HepG2 (cell line): ENCODE results near the gene ATP4B. TPM values are rescaled to one million over a fixed set of nuclear protein-coding genes. Genes with fewer than 3 reads are reported as not detected.

Experiments
- ATAC-seq: fragments of 200-7000 bp; cut with Tn5 transposase; 3 replicates; pipeline ENCODE4 v1.9.1; 2020; ENCODE audit warnings: mild to moderate bottlenecking, moderate library complexity
- BruUV-seq: library from RNA; stranded (reverse); fragments of 400-500 nt; replicated peaks from 2 replicates; lab custom pipeline; 2021; lab: Mats Ljungman, UMichigan
- CTCF ChIA-PET: fragments of 300-600 bp; formaldehyde crosslinking; extraction: SDS; loops from one replicate; lab custom pipeline; 2021; ENCODE audit warnings: low total read pairs, inconsistent platforms, low intra/inter-chr PET ratio; lab: Yijun Ruan, JAX
- POLR2A ChIA-PET: fragments of 350-600 bp; sonication (Branson Sonifier 250); formaldehyde crosslinking; loops from one replicate; lab custom pipeline; 2020; ENCODE audit warnings: antibody characterized with exemption, inconsistent platforms; lab: Yijun Ruan, JAX
- DNase-seq: peaks from one replicate; pipeline ENCODE4 v3.0.0-alpha.2; 2015; ENCODE audit warnings: low spot score
- FAIRE-seq: peaks from 3 replicates; lab custom pipeline; 2011; peaks lifted over from hg19 to GRCh38; lab: Jason Lieb, UNC
- H2AFZ ChIP-seq: one replicate; pipeline ENCODE4 v1.6.1; 2011; ENCODE audit warnings: low read length, inconsistent platforms
- H3K27ac ChIP-seq: fragments of 300-600 bp; 3 replicates; pipeline ENCODE4 v1.8.0; 2011; ENCODE audit warnings: mixed run types, mild to moderate bottlenecking, mixed read lengths, low read length, inconsistent platforms; ENCODE audit not compliant: insufficient read depth; ENCODE audit errors: extremely low read length
- H3K27me3 ChIP-seq, 2 experiments: fragments of 200-600 bp in 1 of 2; 2 replicates in 1 of 2; 3 replicates in 1 of 2; pipeline versions ENCODE4 v1.6.0 to v1.8.0; 2011; ENCODE audit warnings: low read length in 2 of 2, mild to moderate bottlenecking in 2 of 2, moderate library complexity in 2 of 2, inconsistent platforms in 1 of 2; ENCODE audit not compliant: insufficient read depth in 2 of 2, control insufficient read depth in 1 of 2
- H3K36me3 ChIP-seq, 2 experiments: fragments of 200-600 bp in 1 of 2; replicated peaks in 1 of 2; 2 replicates in 1 of 2; 3 replicates in 1 of 2; pipeline versions ENCODE4 v1.5.1 to v1.8.0; 2011; ENCODE audit warnings: low read length in 2 of 2, inconsistent platforms in 1 of 2; ENCODE audit not compliant: insufficient read depth in 2 of 2, control insufficient read depth in 1 of 2
- H3K4me1 ChIP-seq: 2 replicates; pipeline ENCODE4 v1.5.1; 2012; ENCODE audit warnings: low read length, inconsistent platforms; ENCODE audit not compliant: insufficient read depth
- H3K4me2 ChIP-seq: 2 replicates; pipeline ENCODE4 v1.6.0; 2011; ENCODE audit warnings: low read depth, low read length, inconsistent platforms
- H3K4me3 ChIP-seq, 3 experiments: fragments of 200-600 bp in 1 of 3; sonication (generic), shearing (Covaris generic) in 1 of 3; replicated peaks in 1 of 3; 2 replicates each; pipeline ENCODE4 v1.5.1; 2011 to 2016; ENCODE audit warnings: low read length in 3 of 3, inconsistent platforms in 2 of 3, low read depth in 2 of 3, mild to moderate bottlenecking in 2 of 3, control low read depth in 1 of 3, mixed read lengths in 1 of 3; ENCODE audit not compliant: insufficient read depth in 1 of 3
- H3K79me2 ChIP-seq: one replicate; pipeline ENCODE4 v1.6.1; 2011; ENCODE audit warnings: low read length, inconsistent platforms; ENCODE audit not compliant: insufficient read depth
- H3K9ac ChIP-seq: 2 replicates; pipeline ENCODE4 v1.6.0; 2011; ENCODE audit warnings: mild to moderate bottlenecking, low read depth, low read length, inconsistent platforms; ENCODE audit not compliant: insufficient read depth
- H3K9me3 ChIP-seq: 2 replicates; pipeline ENCODE4 v1.5.1; 2012; ENCODE audit warnings: mild to moderate bottlenecking, low read length
- H4K20me1 ChIP-seq: 2 replicates; pipeline ENCODE4 v1.6.0; 2011; ENCODE audit warnings: inconsistent platforms, mild to moderate bottlenecking, low read length, moderate library complexity; ENCODE audit not compliant: insufficient read depth
- ATF7-NPFF ChIP-seq: sonication (generic); formaldehyde crosslinking; IDR thresholded peaks from 2 replicates; pipeline ENCODE4 v1.8.1; 2023; ENCODE audit warnings: mild to moderate bottlenecking, low read depth, missing genetic modification reagents, moderate library complexity
- ATRX ChIP-seq: sonication (generic); formaldehyde crosslinking; IDR thresholded peaks from 2 replicates; pipeline ENCODE4 v1.4.0; 2020; ENCODE audit warnings: missing genetic modification reagents, borderline replicate concordance
- CHD4 ChIP-seq: fragments of 200-600 bp; sonication (generic); IDR thresholded peaks from 2 replicates; pipeline ENCODE4 v1.7.0; 2017; ENCODE audit warnings: mild to moderate bottlenecking, low read length, borderline replicate concordance
- GATAD2A ChIP-seq: IDR thresholded peaks from 2 replicates; pipeline ENCODE4 v1.6.1; 2016
- HOXA5 ChIP-seq: sonication (generic); formaldehyde crosslinking; IDR thresholded peaks from 2 replicates; pipeline ENCODE4 v1.4.0; 2020; ENCODE audit warnings: missing genetic modification reagents
- HOXA9 ChIP-seq: sonication (generic); formaldehyde crosslinking; IDR thresholded peaks from 2 replicates; pipeline ENCODE4 v1.8.1; 2022; ENCODE audit warnings: missing genetic modification reagents, mild to moderate bottlenecking, moderate library complexity, borderline replicate concordance
- IKZF1 ChIP-seq: fragments of 450-650 bp; IDR thresholded peaks from 2 replicates; pipeline ENCODE4 v1.7.1; 2016
- NFRKB ChIP-seq: fragments of 450-650 bp; IDR thresholded peaks from 2 replicates; pipeline ENCODE4 v1.6.1; 2017
- POLR2AphosphoS2 ChIP-seq: IDR thresholded peaks from 2 replicates; pipeline ENCODE4 v1.6.1; 2011; ENCODE audit warnings: low read depth, low read length, improper control_type of control experiment
- PRPF4 ChIP-seq: fragments of 200-400 bp; formaldehyde crosslinking; IDR thresholded peaks from 2 replicates; pipeline ENCODE4 v1.6.1; 2016; ENCODE audit warnings: low read length, low read depth; ENCODE audit not compliant: poor library complexity, severe bottlenecking
- TFAP4 ChIP-seq: sonication (generic); IDR thresholded peaks from 2 replicates; pipeline ENCODE4 v1.6.1; 2016; ENCODE audit warnings: low read depth, borderline replicate concordance
- XBP1 ChIP-seq: sonication (generic); formaldehyde crosslinking; IDR thresholded peaks from 2 replicates; pipeline ENCODE4 v1.5.0; 2020; ENCODE audit warnings: missing genetic modification reagents
- ZC3H4 ChIP-seq: sonication (generic); formaldehyde crosslinking; IDR thresholded peaks from 2 replicates; pipeline ENCODE4 v1.4.0; 2020; ENCODE audit warnings: missing genetic modification reagents, borderline replicate concordance
- ZFP36L1 ChIP-seq: sonication (generic); formaldehyde crosslinking; IDR thresholded peaks from 2 replicates; pipeline ENCODE4 v1.8.0; 2022; ENCODE audit warnings: mild to moderate bottlenecking, missing genetic modification reagents, moderate library complexity
- ZNF33A ChIP-seq: sonication (generic); formaldehyde crosslinking; IDR thresholded peaks from 2 replicates; pipeline ENCODE4 v1.5.1; 2020; ENCODE audit warnings: missing genetic modification reagents, mild to moderate bottlenecking, moderate library complexity, borderline replicate concordance
- ZNF451 ChIP-seq: sonication (generic); formaldehyde crosslinking; IDR thresholded peaks from 2 replicates; pipeline ENCODE4 v1.5.0; 2020; ENCODE audit warnings: mild to moderate bottlenecking, missing genetic modification reagents
- ZNF7 ChIP-seq: IDR thresholded peaks from 2 replicates; pipeline ENCODE4 v1.6.1; 2016; ENCODE audit warnings: missing biosample characterization, missing genetic modification reagents
- ZNF737 ChIP-seq: sonication (generic); formaldehyde crosslinking; IDR thresholded peaks from 2 replicates; pipeline ENCODE4 v1.5.0; 2020; ENCODE audit warnings: missing genetic modification reagents, mild to moderate bottlenecking, borderline replicate concordance
- ZNF883 ChIP-seq: sonication (generic); formaldehyde crosslinking; IDR thresholded peaks from 2 replicates; pipeline ENCODE4 v1.5.1; 2020; ENCODE audit warnings: mild to moderate bottlenecking, missing genetic modification reagents; ENCODE audit errors: not compliant biosample characterization
- WGBS: methylation state at CpG from one replicate; pipeline ENCODE4 v1.1.6; 2017; ENCODE audit warnings: low lambda C conversion rate; 5-methylcytosine and 5-hydroxymethylcytosine counted together
- in situ Hi-C: cut with HindIII; loops from 2 replicates; pipeline ENCODE4 v1.10.0; 2017; ENCODE audit warnings: low pct_unique_long_range_greater_than_20kb; ENCODE audit not compliant: extremely low pct_ligation_motif_present
- intact Hi-C: fragments of 100-400 bp; cut with micrococcal nuclease; formaldehyde crosslinking; loops from one replicate; pipeline ENCODE4 v1.10.0; 2022; ENCODE audit not compliant: unreplicated experiment
- polyA plus RNA-seq, 8 experiments: library from polyadenylated mRNA; depleted of rRNA in 3 of 8; stranded (reverse) in 7 of 8; unstranded in 1 of 8; fragments of >200 nt; fragmentation: Illumina TruSeq in 4 of 8; extraction: Trizol in 4 of 8; gene quantifications; 2 replicates each; pipeline versions ENCODE4 v1.2.1 to v1.2.3, GENCODE V29; 2011 to 2016; ENCODE audit warnings: low read depth in 4 of 8, missing spikeins in 1 of 8, mixed read lengths in 1 of 8; ENCODE audit not compliant: insufficient read depth in 1 of 8
- total RNA-seq, 5 experiments: library from RNA; depleted of rRNA; stranded (reverse); fragments of >200 nt; fragmentation: Illumina TruSeq; extraction: Trizol; gene quantifications; 2 replicates each; pipeline ENCODE4 v1.2.3, GENCODE V29; 2016; ENCODE audit warnings: low read depth in 1 of 5

Gene ATP4B
- total and polyA plus RNA-seq, 2 of the 13 experiments (the other 11 are each of a cell fraction or from before 2014, with no cell fraction given) = not detected

DNA sequence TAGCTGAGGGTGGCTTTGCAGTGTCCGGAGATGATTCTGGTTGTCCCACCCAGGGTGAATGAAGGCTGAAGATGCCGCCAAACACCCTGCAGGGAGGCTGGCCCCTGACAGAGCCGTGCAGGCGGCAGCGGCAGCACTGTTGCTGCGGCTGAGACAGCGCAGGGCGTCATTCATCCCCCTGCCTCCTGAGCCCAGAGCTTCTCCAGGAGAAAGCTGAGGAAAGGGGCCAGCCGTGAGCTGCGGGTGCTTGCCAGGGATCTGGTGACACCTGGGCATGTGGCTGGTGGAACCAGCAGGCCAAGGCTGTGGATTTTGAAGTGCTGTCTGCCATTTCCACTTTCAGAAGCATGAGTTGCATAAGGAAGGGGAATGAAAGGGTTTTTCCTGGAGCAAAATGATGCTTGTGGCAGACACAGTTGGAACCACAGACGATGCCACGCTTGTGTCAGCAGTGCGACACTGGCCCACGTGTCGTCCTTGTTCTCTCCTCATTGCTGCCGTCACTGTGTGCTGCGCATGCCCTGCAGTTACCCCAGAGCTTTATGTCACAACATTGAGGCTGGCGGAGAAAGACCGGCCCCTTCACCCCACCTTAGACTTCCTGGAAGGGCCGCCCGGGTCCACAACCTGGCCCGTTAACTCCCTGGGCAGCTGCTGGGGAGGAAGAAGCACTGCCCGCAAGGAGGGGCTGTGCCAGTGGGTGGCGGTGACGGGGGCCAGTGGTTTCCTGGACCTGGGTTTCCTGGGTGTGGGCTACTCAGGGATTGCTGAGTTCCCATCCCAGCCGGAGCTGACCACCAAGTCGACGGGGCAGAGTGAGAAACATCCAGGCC, 50.7 kb downstream of the ATP4B start:
- POLR2A ChIA-PET = no interaction called here
- 95% methylated on average over 8 of the region's 28 CpGs for WGBS
- Histone ChIP-seq H3K9ac (no peak overlapping the region), H4K20me1 (peaks cover 4% of the 10 kb centered on the region), H3K9me3 (no peaks in the 10 kb centered on the region), H3K79me2 (peaks cover 85% of the 10 kb centered on the region), H2AFZ (no peak overlapping the region), H3K27ac (no peak overlapping the region), H3K4me1 (no peaks in the 10 kb centered on the region), H3K36me3 (peaks cover 2 to 37% of the 10 kb centered on the region in 2 experiments; a peak in 4 of 5 replicates), H3K27me3 (no peaks in the 10 kb centered on the region; a peak in 1 of 5 replicates), H3K4me2 (no peak overlapping the region), H3K4me3 (no peak overlapping the region)
- ATAC-seq (no peak; the same call in 2 of the 3 replicates), DNase-seq (no peak), FAIRE-seq (no peak)
- CTCF ChIA-PET = no interaction called here
- in situ Hi-C loops (no loop called here), intact Hi-C loops (no loop called here)
- no TSS peak for BruUV-seq
- no peak for TF ChIP-seq TFAP4
- no peak for TF ChIP-seq ZNF33A (CRISPR knock-in tag)
- no peak for TF ChIP-seq PRPF4
- no peak for TF ChIP-seq ATRX
- no peak for TF ChIP-seq ZNF7 (CRISPR knock-in tag)
- TF ChIP-seq HOXA9 (CRISPR knock-in tag) = no peak
- no peak for TF ChIP-seq ZC3H4 (CRISPR knock-in tag)
- no peak for TF ChIP-seq ZNF451 (CRISPR knock-in tag)
- TF ChIP-seq CHD4 = no peak
- TF ChIP-seq ZNF883 (CRISPR knock-in tag) = no peak
- no peak for TF ChIP-seq ATF7-NPFF (CRISPR knock-in tag)
- TF ChIP-seq POLR2AphosphoS2 = no peak
- TF ChIP-seq HOXA5 (CRISPR knock-in tag) = no peak
- TF ChIP-seq ZFP36L1 (CRISPR knock-in tag) = no peak
- TF ChIP-seq ZNF737 = no peak
- TF ChIP-seq XBP1 (CRISPR knock-in tag) = no peak
- TF ChIP-seq NFRKB = no peak
- no peak for TF ChIP-seq GATAD2A (CRISPR knock-in tag)
- TF ChIP-seq IKZF1 = no peak
